Stimulated activated CD4-positive, alpha-beta T cell treated with anti-CD3 and anti-CD28 coated beads, TNF-alpha, amount 100 ng/mL, for 48 hours (primary cell): ENCODE data around the gene TPSB2.
"Not testable (repeated sequence)": the region's sequence is repeated elsewhere in the genome, so short reads cannot be mapped to it uniquely, and the experiment has no call there.

Experiments
- DNase-seq, 3 donors: peaks; one replicate each; pipeline ENCODE4 v3.0.0-alpha.2; 2020; ENCODE audit warnings: low read depth in 3 of 3

TPSB2 gene

DNA sequence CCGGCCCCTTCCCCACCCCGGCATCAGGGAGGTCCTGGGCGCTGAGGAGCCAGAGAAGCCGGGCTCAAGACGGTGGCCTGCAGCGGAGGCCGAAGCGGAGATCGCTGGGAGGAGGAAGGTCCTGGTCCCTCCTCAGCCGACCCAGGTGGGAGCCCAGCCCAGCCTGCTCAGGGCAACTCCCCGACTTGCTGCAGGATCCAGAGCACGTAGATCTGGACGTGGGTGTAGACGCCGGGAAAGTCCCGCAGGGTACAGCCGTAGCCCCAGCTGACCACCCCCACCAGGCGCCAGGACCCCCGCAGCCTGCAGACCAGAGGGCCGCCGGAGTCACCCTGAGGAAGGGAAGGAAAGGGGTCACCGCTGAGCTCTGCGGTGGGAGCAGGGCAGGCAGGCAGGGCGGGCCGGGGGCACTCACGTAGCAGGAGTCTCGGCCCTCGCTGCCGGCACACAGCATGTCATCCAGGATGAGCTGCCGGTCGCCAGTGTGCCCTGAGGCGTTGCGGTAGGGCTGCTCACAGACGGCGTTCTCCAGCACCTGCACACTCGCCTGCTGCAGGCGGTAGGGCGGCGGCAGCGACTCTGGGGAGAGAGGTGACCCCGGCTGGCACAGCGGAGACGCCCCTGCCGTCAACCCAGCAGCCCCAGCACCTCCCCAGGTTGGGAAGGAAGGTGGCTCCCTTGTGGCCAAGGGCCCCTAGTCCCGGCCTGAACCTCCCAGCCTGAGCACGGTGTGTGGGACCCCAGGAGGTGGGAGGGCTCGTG is 31.3 kb upstream of the TPSB2 start:
- no peak for DNase-seq

DNA sequence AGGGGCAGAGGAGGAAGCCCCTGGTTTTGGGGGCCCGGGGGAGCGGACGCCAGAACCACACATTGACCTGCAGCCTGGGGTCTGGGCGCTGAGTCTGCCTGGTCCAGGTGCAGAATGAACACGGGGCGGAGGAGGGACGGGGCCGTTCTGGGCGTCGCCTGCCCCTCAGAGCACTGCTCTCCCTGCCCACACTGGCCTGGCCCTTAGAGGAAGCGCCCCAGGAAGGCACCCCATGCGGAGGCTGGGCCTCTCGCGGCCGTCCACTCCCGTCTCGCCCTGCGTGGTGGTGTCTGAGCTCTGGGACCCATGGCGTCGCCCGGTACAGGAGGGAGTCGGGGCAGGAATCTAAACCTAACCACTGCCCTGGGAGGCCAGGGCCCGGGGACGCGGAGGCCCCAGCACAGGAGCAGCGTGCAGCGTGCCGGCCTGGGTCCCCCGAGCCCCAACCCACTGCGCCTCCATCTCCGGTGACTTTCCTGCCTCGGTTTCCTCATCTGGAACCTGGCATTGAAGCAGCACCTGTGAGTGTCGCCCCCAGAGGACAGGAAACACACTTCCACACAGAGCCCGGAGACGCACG is 30.2 kb upstream of the TPSB2 start:
- no peak for DNase-seq

DNA sequence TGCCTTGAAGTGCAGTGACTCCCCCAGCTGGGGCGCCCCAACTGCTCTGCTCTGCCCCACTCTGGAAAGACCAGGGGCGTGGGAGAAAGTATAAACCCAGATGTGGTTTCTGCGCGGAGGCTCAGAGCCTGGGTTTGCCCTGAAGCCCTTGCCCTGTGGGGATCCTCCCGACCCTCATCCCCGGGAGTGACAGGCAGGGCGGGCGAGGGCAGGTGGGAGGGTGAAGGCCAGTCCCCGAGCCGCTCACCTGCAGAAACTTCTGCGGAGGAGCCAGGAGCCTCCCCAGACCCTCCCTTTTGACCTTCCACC is 29.7 kb upstream of the TPSB2 start:
- no peak for DNase-seq

DNA sequence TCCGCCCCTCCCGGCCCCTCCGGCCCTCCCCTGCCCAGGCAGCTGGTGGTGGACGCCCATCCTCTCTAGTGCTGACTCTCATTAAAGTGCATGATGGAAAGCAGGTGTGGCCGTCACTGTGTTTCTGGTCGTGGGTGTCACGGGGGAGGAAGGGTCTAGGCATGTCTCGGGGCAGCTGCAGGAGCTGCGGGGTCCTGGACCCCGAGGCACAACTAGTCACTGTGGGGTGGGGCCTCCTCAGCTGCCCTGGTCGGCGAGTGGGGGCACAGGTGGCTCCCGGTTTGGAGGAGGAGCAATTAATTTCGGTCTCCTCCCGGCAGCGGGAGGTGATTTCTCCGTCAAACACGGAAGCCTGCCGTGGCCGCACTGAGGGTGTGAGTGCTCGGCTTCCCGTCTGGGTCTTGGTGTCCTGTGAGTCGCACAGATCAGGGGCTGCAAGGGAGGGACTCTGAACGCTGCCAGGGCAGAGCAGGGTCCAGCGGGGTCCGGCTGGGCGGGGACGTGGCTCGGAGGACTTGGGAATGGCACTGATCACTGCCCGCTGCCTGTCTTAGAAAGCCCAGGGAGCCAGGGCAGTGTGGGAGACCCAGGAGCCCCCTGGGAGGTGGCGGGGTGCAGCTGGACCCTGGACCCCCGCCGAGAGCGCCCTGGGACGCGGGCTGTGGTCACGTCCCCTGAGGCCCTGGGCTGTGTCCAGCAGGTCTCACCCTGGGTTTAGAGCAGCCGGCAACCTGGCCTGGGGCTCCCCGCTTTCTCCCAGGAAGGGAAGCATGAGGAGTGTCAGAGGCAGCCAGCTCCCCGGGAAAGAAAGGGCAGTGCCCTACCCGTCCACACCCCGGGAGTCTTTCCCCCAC is 29.1 kb upstream of the TPSB2 start:
- no peak for DNase-seq

DNA sequence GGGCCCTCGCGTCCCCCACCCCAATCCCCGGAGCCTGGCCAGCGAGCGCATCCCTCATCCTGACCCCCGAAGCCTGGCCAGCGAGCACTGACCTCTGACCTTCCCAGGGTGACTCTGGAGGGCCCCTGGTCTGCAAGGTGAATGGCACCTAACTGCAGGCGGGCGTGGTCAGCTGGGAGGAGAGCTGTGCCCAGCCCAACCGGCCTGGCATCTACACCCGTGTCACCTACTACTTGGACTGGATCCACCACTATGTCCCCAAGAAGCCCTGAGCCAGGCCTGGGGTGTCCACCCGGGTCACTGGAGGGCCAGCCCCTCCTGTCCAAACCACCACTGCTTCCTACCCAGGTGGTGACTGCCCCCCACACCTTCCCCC is 28.2 kb upstream of the TPSB2 start:
- DNase-seq: no peak

DNA sequence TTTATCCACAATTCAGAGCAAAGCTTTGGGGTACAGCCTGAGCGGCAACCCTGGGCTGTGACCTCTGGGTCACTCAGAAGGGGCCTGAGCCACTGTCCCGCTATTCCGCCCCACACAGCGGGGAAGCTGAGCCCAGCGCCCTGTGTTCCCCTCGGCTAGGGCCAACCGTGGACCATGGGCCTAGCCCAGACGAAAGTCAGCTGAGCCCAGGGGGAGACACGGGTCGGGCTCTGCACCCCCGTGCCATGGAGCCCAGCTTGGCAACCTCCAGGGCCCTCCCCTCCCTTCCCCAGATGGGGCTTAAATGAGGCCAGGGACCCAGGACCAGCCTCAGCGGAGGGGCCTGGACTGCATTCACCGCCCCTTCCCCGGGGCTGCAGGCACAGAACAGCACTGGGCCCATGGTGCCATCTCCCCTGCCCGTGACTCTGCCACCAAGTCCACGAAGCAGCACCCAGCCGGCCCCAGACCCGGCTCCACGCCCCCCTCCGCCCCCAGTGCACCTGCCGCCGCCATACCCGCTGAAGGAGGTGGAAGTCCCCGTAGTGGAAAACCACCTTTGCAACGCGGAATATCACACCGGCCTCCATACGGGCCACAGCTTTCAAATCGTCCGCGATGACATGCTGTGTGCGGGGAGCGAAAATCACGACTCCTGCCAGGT is 27.7 kb upstream of the TPSB2 start:
- DNase-seq: no peak

DNA sequence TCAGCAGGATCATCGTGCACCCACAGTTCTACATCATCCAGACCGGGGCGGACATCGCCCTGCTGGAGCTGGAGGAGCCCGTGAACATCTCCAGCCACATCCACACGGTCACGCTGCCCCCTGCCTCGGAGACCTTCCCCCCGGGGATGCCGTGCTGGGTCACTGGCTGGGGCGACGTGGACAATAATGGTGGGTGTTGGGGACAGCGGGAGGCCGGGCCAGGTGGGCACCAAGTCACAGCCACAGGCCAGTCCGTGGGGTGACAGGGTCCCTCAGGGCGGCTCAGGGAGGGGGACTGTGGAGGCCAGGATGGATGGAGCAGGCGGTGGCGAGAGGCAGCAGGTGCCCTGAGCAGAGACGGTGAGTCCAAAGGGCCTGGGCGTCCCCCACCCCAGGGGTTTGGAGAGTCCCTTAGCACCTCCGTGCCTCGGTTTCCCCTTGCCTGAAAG is 26.9 kb upstream of the TPSB2 start:
- DNase-seq: no peak

DNA sequence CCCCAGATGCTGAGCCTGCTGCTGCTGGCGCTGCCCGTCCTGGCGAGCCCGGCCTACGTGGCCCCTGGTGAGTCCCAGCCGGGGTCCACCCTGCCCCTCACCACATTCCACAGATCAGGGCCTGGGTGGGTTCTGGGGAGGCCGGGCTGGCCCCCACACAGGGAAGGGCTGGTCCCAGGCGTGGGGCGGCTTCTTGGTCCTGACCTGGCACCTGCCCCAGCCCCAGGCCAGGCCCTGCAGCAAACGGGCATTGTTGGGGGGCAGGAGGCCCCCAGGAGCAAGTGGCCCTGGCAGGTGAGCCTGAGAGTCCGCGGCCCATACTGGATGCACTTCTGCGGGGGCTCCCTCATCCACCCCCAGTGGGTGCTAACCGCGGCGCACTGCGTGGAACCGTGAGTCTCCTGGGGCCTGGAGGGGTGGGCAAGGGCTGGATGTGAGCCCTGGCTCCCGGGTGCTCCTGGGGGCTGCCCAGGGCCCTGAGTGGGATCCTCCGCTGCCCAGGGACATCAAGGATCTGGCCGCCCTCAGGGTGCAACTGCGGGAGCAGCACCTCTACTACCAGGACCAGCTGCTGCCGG is 26.4 kb upstream of the TPSB2 start:
- not testable (repeated sequence) for DNase-seq

DNA sequence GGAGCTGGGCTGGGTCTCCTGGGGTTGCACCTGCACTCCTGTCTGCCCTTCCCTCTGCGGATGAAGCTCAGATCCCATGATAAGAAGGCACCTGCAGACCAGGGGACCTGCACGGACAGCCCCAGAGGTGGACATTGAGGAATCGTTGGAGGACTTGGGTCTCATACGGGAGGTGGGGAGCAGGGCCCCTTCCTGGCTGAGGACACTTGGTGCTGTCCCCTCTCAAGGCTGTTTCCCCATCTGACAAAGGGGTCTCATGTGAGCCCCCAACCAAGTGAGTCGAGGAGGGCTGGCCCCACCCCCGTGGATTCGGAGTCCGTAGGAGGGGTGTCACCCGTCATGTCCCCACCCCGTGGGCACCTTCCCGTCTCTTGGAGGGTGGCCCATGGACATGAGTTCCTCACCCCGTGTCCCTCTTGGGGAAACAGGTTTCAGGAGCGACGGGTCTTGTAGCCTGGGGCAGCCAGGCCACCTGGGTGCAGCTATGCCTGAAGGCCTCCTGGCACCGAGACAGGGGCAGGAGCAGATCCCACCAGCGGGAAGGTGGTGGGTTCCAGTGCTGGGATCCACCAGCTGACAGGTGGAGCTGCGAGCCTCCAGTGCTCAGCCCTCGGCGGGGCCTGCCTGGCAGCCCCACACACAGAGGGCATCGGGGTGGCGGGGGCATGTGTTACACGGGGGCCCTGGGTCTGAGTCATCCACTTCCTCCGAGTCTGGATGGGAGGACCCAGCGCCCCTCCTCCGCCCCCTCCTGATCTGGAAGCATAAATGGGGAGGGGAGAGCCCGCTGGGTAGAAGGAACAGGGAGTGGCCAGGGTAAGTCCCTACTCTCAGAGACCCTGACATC is 25.5 kb upstream of the TPSB2 start, which contains the start of gene TPSD1:
TSS of gene TPSD1 (plus strand) at position 794 of the 847 bp plus-strand sequence. CDS start 212 bp downstream, outside the sequence.
- not testable (repeated sequence) for DNase-seq

DNA sequence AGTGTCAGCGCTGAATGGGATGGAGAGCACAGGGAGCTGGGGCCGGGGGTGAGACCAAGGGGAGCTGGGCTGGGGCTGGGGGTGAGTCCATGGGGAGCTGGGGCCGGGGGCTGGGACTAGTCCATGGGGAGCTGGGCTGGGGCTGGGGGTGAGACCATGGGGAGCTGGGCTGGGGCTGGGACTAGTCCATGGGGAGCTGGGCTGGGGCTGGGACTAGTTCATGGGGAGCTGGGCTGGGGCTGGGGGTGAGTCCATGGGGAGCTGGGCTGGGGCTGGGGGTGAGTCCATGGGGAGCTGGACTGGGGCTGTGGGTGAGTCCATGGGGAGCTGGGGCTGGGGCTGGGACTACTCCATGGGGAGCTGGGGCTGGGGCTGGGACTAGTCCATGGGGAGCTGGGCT is 24.8 kb upstream of the TPSB2 start:
- not testable (repeated sequence) for DNase-seq

DNA sequence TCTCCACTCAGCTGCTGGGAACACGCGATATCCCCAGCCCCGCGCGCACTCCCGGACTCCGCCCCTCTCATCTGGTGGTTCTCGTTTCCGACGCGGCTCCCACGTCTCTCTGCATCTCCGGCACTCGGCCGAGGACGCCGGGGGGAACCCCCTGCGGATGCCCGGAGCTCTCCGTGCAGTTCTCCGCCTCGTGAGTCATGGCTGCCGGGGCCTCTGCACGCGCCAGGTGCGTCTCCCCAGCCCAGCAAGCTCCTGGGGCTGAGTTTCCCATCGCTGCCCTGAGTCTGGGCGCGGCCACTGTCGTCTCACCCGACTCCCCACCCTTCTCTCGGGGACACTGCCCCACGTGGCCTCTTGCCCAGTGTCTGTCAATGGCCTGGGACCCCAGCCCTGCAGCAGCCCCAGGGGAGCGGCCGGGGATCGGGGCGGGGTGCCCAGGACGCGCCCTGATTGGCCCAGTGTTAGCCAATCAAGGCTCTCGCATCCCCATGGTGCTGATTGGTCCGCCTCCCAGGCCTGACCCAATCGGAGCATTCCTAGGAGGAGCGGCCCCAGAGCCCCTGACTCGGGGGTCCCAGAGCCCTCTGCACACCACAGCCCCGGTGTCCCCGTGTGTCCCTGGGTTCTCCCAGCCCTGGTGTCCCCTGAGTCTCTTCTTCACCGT is 23.8 kb upstream of the TPSB2 start:
- DNase-seq: not testable (repeated sequence)

DNA sequence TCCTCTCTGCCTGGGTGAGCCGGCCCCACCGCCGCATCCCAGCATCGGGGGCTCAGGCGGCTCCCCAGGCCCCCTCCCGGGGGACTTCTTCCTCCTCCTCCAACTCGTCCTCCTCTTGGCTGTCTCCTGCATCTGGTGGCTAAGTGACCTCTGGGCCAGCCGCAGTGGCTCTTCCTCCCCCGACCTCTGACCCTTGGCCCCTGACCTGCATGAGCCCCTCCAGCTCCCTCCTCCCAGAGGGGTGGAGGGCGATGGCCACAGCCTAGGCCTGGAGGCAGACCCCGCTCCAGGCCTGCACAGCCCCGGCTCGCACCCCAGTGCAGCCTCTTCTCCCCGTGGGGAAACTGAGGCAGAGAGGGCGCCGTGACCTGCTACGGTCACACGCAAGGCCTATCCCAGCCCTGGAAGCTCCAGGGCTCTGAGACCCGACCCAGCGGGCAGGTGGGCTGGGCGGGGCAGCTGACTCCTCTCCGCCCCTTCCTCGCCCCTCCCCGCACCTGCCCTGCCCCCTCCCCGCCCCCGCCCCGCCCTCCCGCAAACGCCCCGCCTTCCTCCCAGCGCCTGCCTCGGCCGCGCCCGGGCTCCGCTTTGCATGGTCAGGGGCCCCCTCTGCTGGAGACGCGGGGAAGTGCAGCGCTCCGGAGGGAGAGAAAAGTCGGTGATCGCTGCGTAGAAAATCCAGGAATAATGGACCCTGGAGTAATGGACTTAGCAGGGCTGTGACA is 19.2 kb upstream of the TPSB2 start:
- not testable (repeated sequence) for DNase-seq

DNA sequence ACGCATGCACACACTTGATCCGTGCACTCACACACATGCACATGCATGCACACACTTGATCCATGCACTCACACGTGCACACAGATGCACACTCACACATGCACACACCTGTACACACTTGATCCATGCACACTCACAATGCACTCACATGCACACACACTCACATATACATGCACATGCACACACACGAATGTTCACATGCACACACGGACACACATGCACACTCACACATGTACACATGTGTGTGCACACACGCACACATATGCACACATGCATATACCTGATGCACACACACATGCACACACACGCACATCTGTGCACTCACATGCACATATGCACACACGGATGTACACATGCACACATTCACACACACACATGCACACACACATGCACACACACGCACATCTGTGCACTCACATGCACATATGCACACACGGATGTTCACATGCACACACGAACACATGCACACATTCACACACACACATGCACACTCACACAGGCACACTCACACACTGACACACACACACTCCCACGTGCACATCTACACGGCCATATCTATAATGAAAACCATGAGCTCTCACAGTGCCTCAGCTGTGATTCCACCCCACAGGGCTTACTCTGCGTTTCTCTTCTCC is 18.0 kb upstream of the TPSB2 start:
- DNase-seq: not testable (repeated sequence)

DNA sequence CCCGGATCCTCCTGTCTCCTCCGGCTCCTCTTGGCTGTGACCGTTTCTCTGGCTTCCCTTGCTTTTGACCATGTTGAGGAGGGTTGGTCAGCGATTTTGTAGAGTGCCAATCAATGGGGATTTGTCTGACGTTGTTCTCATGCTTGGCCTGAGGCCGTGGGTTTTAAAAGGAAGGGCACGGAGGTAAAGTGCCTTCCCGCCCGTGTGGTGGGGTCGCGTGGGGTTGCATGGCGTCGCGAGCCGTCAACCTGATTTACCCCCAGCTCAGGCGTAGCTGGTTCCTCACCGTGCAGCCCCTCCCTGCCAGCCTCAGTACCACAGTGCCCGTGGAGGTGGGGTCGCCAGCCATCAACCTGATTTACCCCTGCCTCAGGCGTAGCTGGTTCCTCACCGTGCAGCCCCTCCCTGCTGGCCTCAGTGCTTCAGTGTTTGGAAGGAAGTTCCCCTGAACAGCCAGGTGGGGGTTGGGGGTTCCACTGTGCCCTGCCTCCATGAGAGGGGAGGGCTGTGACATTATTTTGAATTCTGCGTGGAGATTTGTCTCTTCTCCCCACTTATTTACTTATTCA is 15.6 kb upstream of the TPSB2 start:
- no peak for DNase-seq

DNA sequence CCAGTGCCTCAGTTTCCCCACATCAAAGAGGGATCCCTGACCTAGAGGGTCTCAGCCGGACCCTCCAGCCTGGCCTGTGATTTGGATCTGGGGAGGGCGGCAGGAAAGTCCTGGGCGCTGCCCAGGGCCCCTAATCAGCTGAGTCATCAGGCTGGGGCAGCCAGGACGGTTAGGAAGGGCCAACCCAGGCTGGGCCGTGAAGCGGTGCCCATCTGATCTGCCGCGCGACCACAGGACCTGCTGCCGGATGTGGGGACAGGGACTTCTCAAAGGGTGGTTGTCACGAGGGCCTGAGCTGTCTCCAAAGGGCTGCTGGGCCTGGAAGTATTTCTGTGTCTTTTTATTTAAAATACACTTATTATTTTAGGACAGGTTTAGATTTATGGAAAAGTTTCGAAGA is 14.9 kb upstream of the TPSB2 start:
- DNase-seq: no peak

DNA sequence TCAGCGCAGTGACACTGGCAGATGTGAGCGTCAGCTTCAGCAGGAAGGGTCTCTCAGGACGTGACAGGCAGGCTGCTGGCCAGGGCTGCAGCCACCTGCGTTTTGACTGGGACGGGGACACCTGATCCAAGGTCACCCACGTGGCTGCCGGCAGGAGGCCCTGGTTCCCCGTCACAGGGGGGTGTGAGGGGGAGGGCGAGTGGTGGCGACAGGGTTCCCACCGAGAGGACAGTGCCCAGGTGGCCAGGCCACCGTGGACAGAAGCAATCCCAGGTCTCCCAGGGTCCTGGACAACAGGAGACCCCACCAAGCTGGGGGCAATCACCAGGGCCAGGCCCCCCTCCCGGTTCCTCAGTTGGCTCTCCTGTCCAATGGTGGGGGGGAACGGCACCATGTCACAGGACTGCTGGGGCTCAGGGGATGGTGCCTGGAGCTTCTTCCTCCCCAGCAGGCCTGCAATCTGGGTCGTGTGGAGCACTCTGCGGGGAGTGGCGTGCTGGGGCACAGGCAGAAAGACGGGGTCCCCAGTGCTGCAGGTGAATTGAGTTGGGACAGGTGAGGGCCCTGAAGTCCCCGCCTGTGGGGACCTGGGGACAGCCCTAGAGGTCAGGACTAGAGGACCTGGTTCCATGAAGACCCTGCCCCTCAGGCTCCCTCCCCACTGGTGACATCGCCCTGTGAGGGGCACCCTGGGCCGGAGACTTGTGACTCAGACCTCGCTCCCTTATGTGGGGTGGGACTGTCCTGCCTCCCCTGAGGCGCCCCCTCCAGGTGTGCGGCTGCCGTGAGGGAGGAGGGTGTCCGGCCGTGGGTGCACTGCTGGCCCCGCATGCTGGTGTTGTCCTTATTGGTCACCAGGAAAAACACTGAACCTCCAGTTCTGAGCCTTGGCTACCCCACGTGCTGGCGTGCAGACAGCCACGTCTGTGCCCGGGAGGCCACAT is 14.2 kb upstream of the TPSB2 start:
- not testable (repeated sequence) for DNase-seq

DNA sequence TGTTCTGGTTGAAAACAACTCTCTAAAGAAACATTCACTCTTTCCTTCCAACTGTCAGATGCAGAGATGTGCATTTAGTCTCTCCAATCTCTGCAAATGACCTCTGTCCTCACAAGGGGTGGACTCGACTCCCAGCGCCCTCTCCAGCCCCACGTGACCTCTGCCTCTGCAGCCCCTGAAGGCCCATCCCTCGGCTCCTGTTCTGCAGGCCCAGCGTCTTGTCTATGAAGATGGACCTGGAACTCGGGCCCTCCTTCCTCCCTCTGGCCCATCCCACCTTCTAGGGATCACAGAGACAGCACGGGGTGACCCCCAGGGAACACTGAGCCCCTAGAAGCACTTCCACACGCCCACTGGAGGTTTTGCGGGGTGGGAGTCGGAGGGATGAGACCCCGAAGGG is 13.4 kb upstream of the TPSB2 start:
- not testable (repeated sequence) for DNase-seq

DNA sequence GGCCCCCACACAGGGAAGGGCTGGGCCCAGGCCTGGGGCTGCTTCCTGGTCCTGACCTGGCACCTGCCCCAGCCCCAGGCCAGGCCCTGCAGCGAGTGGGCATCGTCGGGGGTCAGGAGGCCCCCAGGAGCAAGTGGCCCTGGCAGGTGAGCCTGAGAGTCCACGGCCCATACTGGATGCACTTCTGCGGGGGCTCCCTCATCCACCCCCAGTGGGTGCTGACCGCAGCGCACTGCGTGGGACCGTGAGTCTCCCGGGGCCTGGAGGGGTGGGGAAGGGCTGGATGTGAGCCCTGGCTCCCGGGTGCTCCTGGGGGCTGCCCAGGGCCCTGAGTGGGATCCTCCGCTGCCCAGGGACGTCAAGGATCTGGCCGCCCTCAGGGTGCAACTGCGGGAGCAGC is 11.1 kb upstream of the TPSB2 start:
- not testable (repeated sequence) for DNase-seq
